RWPE2 (cell line): Measurements from ENCODE around the gene CD74.
"Not testable (repeated sequence)": the region's sequence is repeated elsewhere in the genome, so short reads cannot be mapped to it uniquely, and the experiment has no call there.

ENCODE experiments used
- ATAC-seq: fragments of 200-7000 bp; cut with Tn5 transposase; 3 replicates; pipeline ENCODE4 v1.9.1; 2021; ENCODE audit warnings: low read depth
- DNase-seq: peaks from one replicate; pipeline ENCODE4 v3.0.0-alpha.2; 2020; ENCODE audit warnings: low spot score
- H3K27ac ChIP-seq: fragments of 450-650 bp; 2 replicates; pipeline ENCODE4 v1.5.1; 2017; ENCODE audit warnings: mild to moderate bottlenecking; ENCODE audit not compliant: poor library complexity, severe bottlenecking
- H3K27me3 ChIP-seq: fragments of 250-450 bp; sonication (Bioruptor Pico); 2 replicates; pipeline ENCODE4 v1.5.1; 2021; ENCODE audit warnings: mild to moderate bottlenecking, moderate library complexity; ENCODE audit not compliant: insufficient read depth, poor library complexity, severe bottlenecking
- H3K36me3 ChIP-seq: fragments of 250-450 bp; sonication (Bioruptor Pico); 2 replicates; pipeline ENCODE4 v1.5.1; 2020; ENCODE audit warnings: low read depth, mild to moderate bottlenecking, moderate library complexity
- H3K4me1 ChIP-seq: fragments of 250-450 bp; sonication (Bioruptor Pico); 2 replicates; pipeline ENCODE4 v1.5.1; 2021; ENCODE audit warnings: mild to moderate bottlenecking, moderate library complexity; ENCODE audit not compliant: insufficient read depth, poor library complexity, severe bottlenecking
- H3K4me3 ChIP-seq: fragments of 250-450 bp; sonication (Bioruptor Pico); 2 replicates; pipeline ENCODE4 v1.5.1; 2021; ENCODE audit warnings: mild to moderate bottlenecking, moderate library complexity; ENCODE audit not compliant: severe bottlenecking
- H3K9me3 ChIP-seq: fragments of 250-450 bp; sonication (Bioruptor Pico); 2 replicates; pipeline ENCODE4 v1.5.1; 2021; ENCODE audit warnings: mild to moderate bottlenecking, moderate library complexity; ENCODE audit not compliant: severe bottlenecking
- CTCF ChIP-seq: fragments of 450-650 bp; IDR thresholded peaks from one replicate; pipeline ENCODE4 v1.5.1; 2017; ENCODE audit warnings: mild to moderate bottlenecking, moderate library complexity; ENCODE audit not compliant: poor library complexity, severe bottlenecking

Gene CD74

GRCh38 chr5:150428978-150429377, 16.3 kb upstream of the CD74 start:
- H3K4me1 ChIP-seq: no peaks in the 10 kb centered on the region
- H3K36me3 ChIP-seq: no peaks in the 10 kb centered on the region
- DNase-seq (no peak), ATAC-seq (no peak)
- no peak overlapping the region for H3K27ac ChIP-seq
- no peaks in the 10 kb centered on the region for H3K27me3 ChIP-seq
- no peak overlapping the region for H3K4me3 ChIP-seq
- H3K9me3 ChIP-seq: no peaks in the 10 kb centered on the region
- no peak for TF ChIP-seq CTCF

GRCh38 chr5:150428106-150428876, 15.6 kb upstream of the CD74 start:
- no peak overlapping the region for H3K27ac ChIP-seq
- no peaks in the 10 kb centered on the region for H3K4me1 ChIP-seq
- H3K4me3 ChIP-seq: no peak overlapping the region
- no peak for DNase-seq
- no peaks in the 10 kb centered on the region for H3K9me3 ChIP-seq
- H3K27me3 ChIP-seq: no peaks in the 10 kb centered on the region
- H3K36me3 ChIP-seq: no peaks in the 10 kb centered on the region
- peak; percentile 17; the same call in 1 of the 3 replicates for ATAC-seq
- TF ChIP-seq CTCF: no peak

GRCh38 chr5:150426165-150426564, 13.5 kb upstream of the CD74 start:
- H3K9me3 ChIP-seq, H3K4me3 ChIP-seq, H3K27ac ChIP-seq, H3K4me1 ChIP-seq, DNase-seq, H3K27me3 ChIP-seq, H3K36me3 ChIP-seq, ATAC-seq: not testable (repeated sequence)

- Histone ChIP-seq H3K27ac (no peak overlapping the region), H3K36me3 (no peaks in the 10 kb centered on the region), H3K4me1 (no peaks in the 10 kb centered on the region), H3K4me3 (no peak overlapping the region), H3K27me3 (no peaks in the 10 kb centered on the region), H3K9me3 (no peaks in the 10 kb centered on the region)
- no peak for DNase-seq
- no peak for TF ChIP-seq CTCF
- no peak for ATAC-seq
Measured at GRCh38 chr5:150422758-150423157, 10.0 kb upstream of the CD74 start.

- ATAC-seq (no peak; the same call in 2 of the 3 replicates), DNase-seq (no peak)
- Histone ChIP-seq H3K4me1 (no peaks in the 10 kb centered on the region), H3K36me3 (no peaks in the 10 kb centered on the region), H3K27ac (no peak overlapping the region), H3K4me3 (no peak overlapping the region), H3K27me3 (no peaks in the 10 kb centered on the region), H3K9me3 (no peaks in the 10 kb centered on the region)
- no peak for TF ChIP-seq CTCF
Measured at GRCh38 chr5:150422075-150422474, 9.4 kb upstream of the CD74 start.
